HUDEP-2 (cell line): ENCODE results near the gene STX11.

ENCODE experiments used
- DNase-seq, 76 experiments: peaks; one replicate each; lab custom pipeline; 2025; ENCODE audit not compliant: unreplicated experiment in 76 of 76; lab: John Stamatoyannopoulos, UW

The STX11 gene

GRCh38 chr6:144140867-144141266 lies 9.4 kb upstream of the STX11 start:
- DNase-seq, result no peak

DNA sequence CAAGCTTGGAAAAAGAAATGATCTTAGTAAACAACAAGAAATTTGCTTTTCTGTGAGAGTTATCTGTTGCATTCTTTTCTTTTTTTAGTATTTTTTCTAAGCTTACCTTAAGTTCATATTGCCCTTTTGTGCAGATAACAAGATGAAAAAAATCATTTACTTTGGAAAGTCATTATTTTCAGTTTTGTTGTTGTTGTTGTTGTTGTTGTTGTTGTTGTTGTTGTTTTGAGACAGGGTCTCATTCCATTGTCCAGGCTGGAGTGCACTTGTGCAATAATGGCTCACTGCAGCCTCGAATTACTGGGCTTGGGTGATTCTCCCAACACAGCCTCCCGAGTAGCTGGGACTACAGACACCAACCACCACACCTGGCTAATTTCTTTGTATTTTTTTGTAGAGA lies 8.8 kb upstream of the STX11 start:
- DNase-seq, result no peak

DNA sequence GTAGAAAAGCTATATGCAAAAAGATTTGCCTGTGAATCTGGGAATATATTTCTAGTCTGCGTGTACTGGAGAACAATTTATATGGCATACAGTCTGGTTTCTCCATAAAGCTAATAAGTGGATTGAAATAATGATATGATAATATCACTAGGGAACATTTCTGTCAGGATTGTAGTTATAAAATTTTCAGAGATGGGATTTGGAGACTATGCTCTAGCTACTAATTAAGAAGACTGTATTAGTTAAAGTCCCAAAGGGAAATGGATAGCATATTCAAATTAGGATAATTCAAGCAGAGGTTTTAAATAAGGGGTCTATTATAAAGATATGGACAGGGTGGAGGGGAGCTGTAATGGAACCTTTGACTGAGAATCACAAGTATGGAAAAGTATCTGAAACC lies 7.2 kb upstream of the STX11 start:
- no peak for DNase-seq

- DNase-seq, result no peak
These were observed 6.4 kb upstream of the STX11 start for GRCh38 chr6:144143878-144144277.

DNA sequence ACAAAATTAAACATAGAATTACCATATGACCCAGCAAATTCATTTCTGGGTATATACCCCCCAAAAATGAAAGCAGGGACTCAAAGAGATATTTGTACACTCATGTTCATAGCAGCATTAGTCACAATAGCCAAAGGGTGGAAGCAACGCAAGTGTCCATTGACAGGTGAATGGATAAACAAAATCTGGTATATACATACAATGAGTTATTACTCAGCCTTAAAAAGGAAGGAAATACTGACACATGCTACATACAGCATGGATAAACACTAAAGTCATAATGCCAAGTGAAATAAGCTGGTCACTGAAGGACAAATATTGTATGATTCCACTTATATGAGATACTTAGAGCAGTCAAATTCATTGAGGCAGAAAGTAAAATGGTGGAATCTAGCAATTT lies 5.3 kb upstream of the STX11 start:
- no peak for DNase-seq

- DNase-seq, result no peak
These were observed 4.8 kb upstream of the STX11 start for GRCh38 chr6:144145541-144145940.

- no peak for DNase-seq
These were observed 1.4 kb upstream of the STX11 start for GRCh38 chr6:144148886-144149285.

GRCh38 chr6:144149558-144149893 lies 791 bp upstream of the STX11 start:
- no peak for DNase-seq

DNA sequence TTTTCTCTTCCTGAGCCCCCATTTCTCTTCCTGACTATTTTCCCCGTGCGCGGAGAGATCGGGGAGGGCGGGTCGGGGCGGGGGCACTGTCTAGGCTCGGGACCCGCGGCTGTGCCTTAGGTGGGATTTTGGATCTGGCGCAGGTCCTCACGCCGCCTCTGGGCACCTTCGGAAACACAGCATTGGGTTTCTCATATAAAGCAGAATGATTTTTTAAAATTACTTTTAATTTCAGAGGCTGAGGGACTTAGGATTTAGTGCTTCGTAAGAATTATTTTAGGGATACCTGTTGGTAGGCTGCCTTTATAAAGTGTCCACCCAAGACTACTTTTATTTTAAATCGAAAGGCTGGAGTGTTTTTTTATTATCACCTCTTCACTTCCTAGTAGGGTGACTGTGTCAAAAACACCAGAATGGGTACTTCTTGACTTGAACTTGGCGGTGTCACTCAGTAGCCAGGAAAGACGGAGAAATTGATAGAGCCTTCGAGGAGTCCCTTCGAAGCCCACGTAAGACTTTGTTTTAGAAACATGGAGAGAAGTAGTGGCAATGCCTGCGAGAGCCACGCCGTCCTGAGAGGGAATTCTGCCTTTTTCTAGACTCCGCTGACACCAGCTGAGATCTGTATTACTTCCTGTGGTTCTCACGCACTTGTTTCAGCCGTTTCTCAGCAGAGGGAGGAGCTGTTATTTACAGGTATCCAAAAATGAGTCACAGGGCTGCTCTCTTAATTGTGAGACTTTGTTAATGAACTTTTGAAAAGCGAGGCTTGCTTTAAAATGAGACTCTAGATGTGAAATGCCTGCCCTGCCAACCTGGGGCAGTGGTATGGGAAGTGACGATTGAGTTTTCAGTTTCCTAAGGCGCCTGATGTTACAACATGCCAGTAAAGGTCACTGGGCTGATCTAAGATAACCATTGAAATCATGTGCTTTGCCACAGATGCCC lies 667 bp downstream of the STX11 start:
- peak in 10 of 76 experiments; percentile 3 to 31 (median 19) for DNase-seq

GRCh38 chr6:144152334-144152900 lies 2.1 kb downstream of the STX11 start:
- no peak for DNase-seq

DNA sequence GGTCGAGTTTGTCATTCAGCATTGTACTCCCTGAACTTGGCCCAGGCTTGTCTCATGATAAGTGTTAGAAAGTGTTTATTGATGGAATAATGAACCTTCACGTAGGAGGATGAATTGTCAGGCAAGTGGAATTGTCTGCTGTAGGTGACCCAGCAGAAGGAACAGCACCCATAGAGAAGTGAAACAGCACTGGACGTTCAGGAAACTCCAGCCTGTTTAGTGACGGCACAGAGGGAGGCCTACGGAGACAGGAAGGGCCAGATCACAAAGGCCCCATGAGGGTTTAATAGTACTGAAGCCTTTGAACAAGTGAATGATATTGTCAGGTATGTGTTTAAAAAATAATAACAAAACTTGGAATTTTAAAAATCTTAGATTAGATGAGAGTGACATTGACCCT lies 2.9 kb downstream of the STX11 start:
- no peak for DNase-seq

DNA sequence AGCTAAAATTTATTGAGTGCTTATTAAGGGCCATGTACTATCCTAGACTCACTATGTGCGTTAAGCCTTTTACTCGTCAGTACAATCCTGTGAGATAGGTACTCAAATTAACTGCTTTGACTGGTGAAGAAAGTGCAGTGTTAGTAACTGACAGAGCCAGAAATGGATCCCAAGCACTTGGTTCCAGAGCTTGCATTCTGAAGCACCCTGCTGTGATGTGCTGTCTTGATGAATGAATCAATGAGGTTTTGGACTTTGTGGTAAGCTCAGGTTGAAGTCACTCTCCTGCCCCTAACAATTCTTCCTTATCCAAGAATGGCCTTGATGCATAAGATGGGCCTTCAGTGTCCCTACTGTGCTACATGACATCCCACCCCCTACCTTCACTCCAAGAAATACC lies 3.7 kb downstream of the STX11 start:
- DNase-seq, result no peak

DNA sequence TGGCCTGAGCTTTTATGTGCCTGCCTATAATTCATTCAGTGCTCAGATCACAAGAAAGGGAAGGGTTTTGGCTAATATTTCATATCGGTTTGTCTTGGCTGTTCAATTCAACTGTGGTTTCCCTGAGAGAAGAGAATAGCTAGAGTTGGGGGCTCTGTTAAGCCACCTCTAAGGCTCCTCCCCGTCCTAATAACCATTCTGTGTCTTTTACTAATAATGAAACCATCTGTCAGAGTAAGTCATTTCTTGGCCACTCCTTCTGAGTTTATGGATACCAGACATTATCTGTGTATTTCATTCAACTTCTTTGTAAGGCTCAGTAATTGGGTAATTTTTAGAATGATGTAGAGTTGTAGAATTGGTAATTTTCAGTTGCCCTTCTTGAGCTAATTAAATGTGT lies 5.2 kb downstream of the STX11 start:
- no peak for DNase-seq

GRCh38 chr6:144156338-144156737 lies 6.0 kb downstream of the STX11 start:
- no peak for DNase-seq

GRCh38 chr6:144156991-144157390 lies 6.7 kb downstream of the STX11 start:
- DNase-seq, result no peak

- peak in 1 of 76 experiments; percentile 12 for DNase-seq
These were observed 7.8 kb downstream of the STX11 start for GRCh38 chr6:144158133-144158532.

- no peak for DNase-seq
These were observed 8.9 kb downstream of the STX11 start for GRCh38 chr6:144159223-144159622.

DNA sequence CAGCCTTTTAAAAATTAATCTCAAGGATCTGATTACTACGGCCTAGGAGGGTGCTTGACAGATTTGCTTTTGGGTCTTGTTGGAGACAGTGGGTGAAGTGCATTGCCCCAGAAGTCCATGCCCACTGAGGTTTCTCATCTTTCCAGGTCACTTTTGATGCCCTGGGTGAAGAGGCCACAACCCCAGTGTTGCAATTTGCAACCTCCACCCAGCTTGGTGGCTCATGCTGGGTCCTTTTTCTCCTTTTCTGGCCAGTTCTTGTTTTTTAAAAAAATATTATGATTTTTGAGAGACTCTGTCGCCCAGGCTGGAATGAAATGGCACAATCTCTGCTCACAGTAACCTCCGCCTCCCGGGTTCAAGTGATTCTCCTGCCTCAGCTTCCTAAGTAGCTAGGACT lies 9.4 kb downstream of the STX11 start:
- DNase-seq, result no peak

GRCh38 chr6:144160431-144161005 lies 10.2 kb downstream of the STX11 start:
- no peak for DNase-seq

GRCh38 chr6:144161975-144162374 lies 11.7 kb downstream of the STX11 start:
- DNase-seq, result no peak

GRCh38 chr6:144162977-144163376 lies 12.7 kb downstream of the STX11 start:
- no peak for DNase-seq

DNA sequence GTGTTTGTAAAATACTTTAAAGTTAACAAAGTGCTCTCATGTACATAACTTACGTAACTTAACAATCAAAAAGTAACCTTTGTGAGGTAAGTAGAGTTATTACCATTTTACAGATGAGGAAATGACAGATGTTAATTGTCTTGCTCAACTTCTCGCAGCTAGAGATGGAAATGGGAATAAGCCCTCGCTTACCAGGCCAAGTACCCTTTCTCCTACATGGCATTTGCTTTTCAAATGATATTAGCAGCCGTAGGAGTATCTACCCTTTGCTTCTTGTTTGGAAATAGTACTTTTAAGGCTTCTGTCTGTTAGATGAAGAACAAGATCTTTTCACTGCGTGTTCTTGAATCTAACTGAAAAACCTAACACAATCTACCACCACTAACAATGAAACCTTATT lies 15.5 kb downstream of the STX11 start:
- DNase-seq, result no peak
